ENCODE data around the gene CCDC61.

DNA sequence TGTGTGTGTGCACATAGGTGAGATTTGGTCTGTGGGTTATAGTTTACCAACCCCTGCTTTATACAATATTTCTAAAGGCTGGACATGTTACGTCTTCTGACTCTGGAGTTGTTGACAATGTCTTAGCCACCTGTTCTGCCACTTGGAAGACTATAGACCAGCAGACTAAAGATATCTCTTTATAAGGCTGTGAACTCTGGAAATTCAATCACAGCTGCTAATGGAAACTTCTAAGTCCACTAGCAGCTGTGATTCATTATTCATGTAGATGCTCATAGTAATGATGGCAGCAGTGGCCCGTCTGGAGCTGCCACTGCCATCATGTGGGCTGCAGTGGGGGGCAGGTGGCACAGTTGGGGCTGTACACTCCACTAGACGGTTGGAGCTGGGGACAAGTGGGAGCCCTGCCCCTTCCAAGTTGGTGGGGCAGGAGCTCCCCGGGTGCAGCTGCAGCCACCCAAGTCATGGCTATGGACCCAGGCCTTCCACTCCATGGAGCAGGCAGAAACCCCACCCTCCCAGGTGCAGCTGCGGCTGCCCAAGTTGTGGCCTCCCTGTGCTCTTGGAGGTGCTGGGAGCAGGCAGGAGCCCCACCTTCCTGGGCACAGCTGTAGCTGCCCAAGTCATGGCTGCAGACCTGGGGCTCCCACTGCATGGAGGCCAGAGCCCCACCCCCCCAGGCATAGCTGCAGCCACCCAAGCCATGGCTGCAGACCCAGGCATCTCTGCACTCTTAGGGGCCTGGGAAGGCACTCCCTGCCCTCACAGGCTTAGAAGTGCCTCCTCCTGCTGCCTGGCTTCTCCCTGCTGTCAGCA, 36.7 kb downstream of the CCDC61 start:
- no peak for TF ChIP-seq ISL1 (CRISPR knock-in tag; IDR thresholded peaks at IDR 0.05)
- TF ChIP-seq, protein P1, sequence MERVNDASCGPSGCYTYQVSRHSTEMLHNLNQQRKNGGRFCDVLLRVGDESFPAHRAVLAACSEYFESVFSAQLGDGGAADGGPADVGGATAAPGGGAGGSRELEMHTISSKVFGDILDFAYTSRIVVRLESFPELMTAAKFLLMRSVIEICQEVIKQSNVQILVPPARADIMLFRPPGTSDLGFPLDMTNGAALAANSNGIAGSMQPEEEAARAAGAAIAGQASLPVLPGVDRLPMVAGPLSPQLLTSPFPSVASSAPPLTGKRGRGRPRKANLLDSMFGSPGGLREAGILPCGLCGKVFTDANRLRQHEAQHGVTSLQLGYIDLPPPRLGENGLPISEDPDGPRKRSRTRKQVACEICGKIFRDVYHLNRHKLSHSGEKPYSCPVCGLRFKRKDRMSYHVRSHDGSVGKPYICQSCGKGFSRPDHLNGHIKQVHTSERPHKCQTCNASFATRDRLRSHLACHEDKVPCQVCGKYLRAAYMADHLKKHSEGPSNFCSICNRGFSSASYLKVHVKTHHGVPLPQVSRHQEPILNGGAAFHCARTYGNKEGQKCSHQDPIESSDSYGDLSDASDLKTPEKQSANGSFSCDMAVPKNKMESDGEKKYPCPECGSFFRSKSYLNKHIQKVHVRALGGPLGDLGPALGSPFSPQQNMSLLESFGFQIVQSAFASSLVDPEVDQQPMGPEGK (CRISPR knock-in tag; IDR thresholded peaks at IDR 0.05; ENCODE audit: borderline replicate concordance), result no peak
- no peak for TF ChIP-seq ZFP30 (CRISPR knock-in tag; IDR thresholded peaks at IDR 0.05)
- no peak for TF ChIP-seq RARB (CRISPR knock-in tag; IDR thresholded peaks at IDR 0.05)
- TF ChIP-seq, protein P2, sequence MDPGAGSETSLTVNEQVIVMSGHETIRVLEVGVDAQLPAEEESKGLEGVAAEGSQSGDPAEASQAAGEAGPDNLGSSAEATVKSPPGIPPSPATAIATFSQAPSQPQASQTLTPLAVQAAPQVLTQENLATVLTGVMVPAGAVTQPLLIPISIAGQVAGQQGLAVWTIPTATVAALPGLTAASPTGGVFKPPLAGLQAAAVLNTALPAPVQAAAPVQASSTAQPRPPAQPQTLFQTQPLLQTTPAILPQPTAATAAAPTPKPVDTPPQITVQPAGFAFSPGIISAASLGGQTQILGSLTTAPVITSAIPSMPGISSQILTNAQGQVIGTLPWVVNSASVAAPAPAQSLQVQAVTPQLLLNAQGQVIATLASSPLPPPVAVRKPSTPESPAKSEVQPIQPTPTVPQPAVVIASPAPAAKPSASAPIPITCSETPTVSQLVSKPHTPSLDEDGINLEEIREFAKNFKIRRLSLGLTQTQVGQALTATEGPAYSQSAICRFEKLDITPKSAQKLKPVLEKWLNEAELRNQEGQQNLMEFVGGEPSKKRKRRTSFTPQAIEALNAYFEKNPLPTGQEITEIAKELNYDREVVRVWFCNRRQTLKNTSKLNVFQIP (CRISPR knock-in tag; IDR thresholded peaks at IDR 0.05; ENCODE audit: borderline replicate concordance, low read depth), result no peak
- no peak for TF ChIP-seq TCF4 (CRISPR knock-in tag; IDR thresholded peaks at IDR 0.05; ENCODE audit: borderline replicate concordance)
- TF ChIP-seq, protein P3, sequence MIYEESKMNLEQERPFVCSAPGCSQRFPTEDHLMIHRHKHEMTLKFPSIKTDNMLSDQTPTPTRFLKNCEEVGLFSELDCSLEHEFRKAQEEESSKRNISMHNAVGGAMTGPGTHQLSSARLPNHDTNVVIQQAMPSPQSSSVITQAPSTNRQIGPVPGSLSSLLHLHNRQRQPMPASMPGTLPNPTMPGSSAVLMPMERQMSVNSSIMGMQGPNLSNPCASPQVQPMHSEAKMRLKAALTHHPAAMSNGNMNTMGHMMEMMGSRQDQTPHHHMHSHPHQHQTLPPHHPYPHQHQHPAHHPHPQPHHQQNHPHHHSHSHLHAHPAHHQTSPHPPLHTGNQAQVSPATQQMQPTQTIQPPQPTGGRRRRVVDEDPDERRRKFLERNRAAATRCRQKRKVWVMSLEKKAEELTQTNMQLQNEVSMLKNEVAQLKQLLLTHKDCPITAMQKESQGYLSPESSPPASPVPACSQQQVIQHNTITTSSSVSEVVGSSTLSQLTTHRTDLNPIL (CRISPR knock-in tag; IDR thresholded peaks at IDR 0.05; ENCODE audit: low read depth), result no peak
